K562 (cell line): Measurements from ENCODE around the gene GFI1B. TPM values are rescaled to one million over a fixed set of nuclear protein-coding genes. Genes with fewer than 3 reads are reported as not detected.
A peak's percentile ranks its signal among the peaks of the same experiment; 100 is the strongest.

Experiments
- CSDE1 ChIP-seq, 2 experiments: fragments of 450-650 bp; IDR thresholded peaks; 2 replicates each; pipeline ENCODE4 v1.6.1; 2016; ENCODE audit warnings: mild to moderate bottlenecking in 1 of 2
- SIRT6 ChIP-seq: IDR thresholded peaks from one replicate; pipeline ENCODE4 v1.6.1; 2012; ENCODE audit warnings: low read depth, mild to moderate bottlenecking, control low read depth, inconsistent platforms, low read length, moderate library complexity
- TAL1 ChIP-seq: fragments of 450-650 bp; IDR thresholded peaks from 2 replicates; pipeline ENCODE4 v1.6.1; 2016; ENCODE audit warnings: mild to moderate bottlenecking
- ZNF23 ChIP-seq: fragments of 250-450 bp; sonication (Bioruptor Pico); IDR thresholded peaks from 2 replicates; pipeline ENCODE4 v1.4.0; 2020; ENCODE audit warnings: mild to moderate bottlenecking
- polyA plus RNA-seq, 8 experiments: library from polyadenylated mRNA; depleted of rRNA in 4 of 8; stranded (reverse) in 5 of 8; unstranded in 3 of 8; fragments of >200 nt; fragmentation: Nextera tagmentation in 2 of 8; fragmentation: Illumina TruSeq in 1 of 8; extraction: Ambion mirVana in 2 of 8; extraction: Trizol in 1 of 8; gene quantifications; 2 replicates each; pipeline versions ENCODE4 v1.2.1 to v1.2.3, GENCODE V29; 2011 to 2014; ENCODE audit warnings: inconsistent platforms in 1 of 8, missing spikeins in 1 of 8
- total RNA-seq, 7 experiments: library from RNA; depleted of rRNA in 6 of 7; stranded (reverse); fragments of >200 nt in 6 of 7; fragmentation: Illumina TruSeq in 2 of 7; extraction: Trizol in 2 of 7; gene quantifications; 2 replicates each; pipeline versions ENCODE4 v1.2.1 to v1.2.3, GENCODE V29; 2011 to 2021; ENCODE audit warnings: low replicate concordance in 1 of 7
- TF ChIP-seq, protein P1 (sequence below): sonication (generic); formaldehyde crosslinking; IDR thresholded peaks from 2 replicates; pipeline ENCODE4 v1.8.1; 2022; ENCODE audit warnings: missing genetic modification reagents
- TF ChIP-seq, protein P2 (sequence below): fragments of 250-450 bp; sonication (Bioruptor Pico); IDR thresholded peaks from 2 replicates; pipeline ENCODE4 v1.4.0; 2020; ENCODE audit warnings: borderline replicate concordance

Gene GFI1B
- total and polyA plus RNA-seq, 9 of the 15 experiments (the other 6 are each of a cell fraction or from before 2014, with no cell fraction given) = 8.0 to 75.7 (median 34.5) TPM

DNA sequence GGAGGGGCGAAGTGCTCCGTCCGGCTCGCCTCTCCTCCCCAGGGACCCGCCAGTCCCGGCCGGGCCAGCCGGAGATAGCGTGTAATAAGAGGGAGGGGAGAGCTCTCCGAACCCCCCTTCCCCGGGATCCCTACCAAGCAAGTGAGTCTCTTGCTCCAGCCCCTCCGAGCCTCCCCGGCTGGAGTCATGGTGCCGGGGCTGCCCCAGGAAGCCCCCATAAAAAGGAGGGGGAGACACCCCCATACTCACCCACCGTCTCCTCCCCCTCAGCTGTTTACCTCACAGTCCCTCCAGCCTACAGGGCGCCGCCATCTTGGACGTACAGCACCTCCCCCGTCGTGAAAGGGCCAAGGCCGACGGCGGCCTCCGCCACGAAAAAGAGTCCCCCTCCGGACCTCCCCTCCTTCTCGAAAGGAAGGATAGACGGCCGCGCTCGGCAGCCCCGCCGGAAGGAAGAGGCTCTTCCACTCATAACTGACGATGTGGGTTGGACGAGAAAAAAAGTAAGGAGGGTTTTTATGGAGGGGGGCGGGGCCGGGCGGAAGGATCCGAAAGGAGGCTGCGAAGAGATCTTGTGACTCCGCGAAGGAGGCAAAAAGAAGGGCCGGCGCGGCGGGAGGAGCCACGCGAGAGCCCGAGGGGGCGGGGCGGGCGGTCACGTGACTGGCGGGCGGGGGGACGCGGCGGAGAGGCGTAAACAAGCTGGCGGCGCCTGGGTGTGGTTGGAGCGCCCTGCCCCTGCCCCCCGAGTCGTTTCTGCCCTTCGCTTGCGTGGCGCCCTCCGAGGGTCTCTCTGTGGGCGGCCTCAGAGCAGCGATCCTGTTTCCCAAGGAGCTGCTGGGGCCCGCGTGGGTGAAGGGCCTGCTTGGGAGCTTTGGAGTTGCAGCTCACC, 34.0 kb upstream of the GFI1B start, which contains the start of gene TSC1 (continued):
- TF ChIP-seq ZNF23 = no peak
- TF ChIP-seq TAL1 = 0 out of 2 replicates have a peak, but pooled peaks have one; percentile 39
- TF ChIP-seq, protein P1, sequence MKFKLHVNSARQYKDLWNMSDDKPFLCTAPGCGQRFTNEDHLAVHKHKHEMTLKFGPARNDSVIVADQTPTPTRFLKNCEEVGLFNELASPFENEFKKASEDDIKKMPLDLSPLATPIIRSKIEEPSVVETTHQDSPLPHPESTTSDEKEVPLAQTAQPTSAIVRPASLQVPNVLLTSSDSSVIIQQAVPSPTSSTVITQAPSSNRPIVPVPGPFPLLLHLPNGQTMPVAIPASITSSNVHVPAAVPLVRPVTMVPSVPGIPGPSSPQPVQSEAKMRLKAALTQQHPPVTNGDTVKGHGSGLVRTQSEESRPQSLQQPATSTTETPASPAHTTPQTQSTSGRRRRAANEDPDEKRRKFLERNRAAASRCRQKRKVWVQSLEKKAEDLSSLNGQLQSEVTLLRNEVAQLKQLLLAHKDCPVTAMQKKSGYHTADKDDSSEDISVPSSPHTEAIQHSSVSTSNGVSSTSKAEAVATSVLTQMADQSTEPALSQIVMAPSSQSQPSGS (CRISPR knock-in tag) = no peak
- no peak for TF ChIP-seq SIRT6
- TF ChIP-seq, protein P2, sequence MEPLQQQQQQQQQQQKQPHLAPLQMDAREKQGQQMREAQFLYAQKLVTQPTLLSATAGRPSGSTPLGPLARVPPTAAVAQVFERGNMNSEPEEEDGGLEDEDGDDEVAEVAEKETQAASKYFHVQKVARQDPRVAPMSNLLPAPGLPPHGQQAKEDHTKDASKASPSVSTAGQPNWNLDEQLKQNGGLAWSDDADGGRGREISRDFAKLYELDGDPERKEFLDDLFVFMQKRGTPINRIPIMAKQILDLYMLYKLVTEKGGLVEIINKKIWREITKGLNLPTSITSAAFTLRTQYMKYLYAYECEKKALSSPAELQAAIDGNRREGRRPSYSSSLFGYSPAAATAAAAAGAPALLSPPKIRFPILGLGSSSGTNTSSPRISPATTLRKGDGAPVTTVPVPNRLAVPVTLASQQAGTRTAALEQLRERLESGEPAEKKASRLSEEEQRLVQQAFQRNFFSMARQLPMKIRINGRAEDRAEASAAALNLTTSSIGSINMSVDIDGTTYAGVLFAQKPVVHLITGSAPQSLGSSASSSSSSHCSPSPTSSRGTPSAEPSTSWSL (CRISPR knock-in tag) = no peak
- peak in 1 of 2 experiments; percentile 67; a peak in 1 of 4 replicates for TF ChIP-seq CSDE1 (IDR thresholded peaks at IDR 0.05)
